Spleen (tissue), 11 donors: ENCODE data around the gene MESD. TPM values are rescaled to one million over a fixed set of nuclear protein-coding genes. Genes with fewer than 3 reads are reported as not detected.
A peak's percentile ranks its signal among the peaks of the same experiment; 100 is the strongest.

ENCODE experiments used
- DNase-seq: peaks from one replicate; pipeline ENCODE4 v3.0.0-alpha.2; 2020
- H3K27ac ChIP-seq, 8 donors: fragments of 200-600 bp; sonication (generic) in 7 of 8; 1 replicate in 4 of 8; 2 replicates in 4 of 8; pipeline versions ENCODE4 v1.5.0 to v1.8.0; 2016 to 2021; ENCODE audit warnings: inconsistent platforms in 4 of 8, mild to moderate bottlenecking in 4 of 8, moderate library complexity in 1 of 8
- H3K27me3 ChIP-seq, 7 donors: fragments of 200-600 bp; sonication (generic) in 6 of 7; replicated peaks in 1 of 7; 1 replicate in 4 of 7; 2 replicates in 3 of 7; pipeline versions ENCODE4 v1.5.0 to v1.8.0; 2016 to 2021; ENCODE audit warnings: inconsistent platforms in 3 of 7, mild to moderate bottlenecking in 1 of 7
- H3K36me3 ChIP-seq, 6 donors: fragments of 200-600 bp; sonication (generic) in 5 of 6; 1 replicate in 4 of 6; 2 replicates in 2 of 6; pipeline versions ENCODE4 v1.5.0 to v1.8.0; 2016 to 2021; ENCODE audit warnings: inconsistent platforms in 2 of 6
- H3K4me1 ChIP-seq, 6 donors: fragments of 200-600 bp; sonication (generic) in 5 of 6; 1 replicate in 3 of 6; 2 replicates in 3 of 6; pipeline versions ENCODE4 v1.5.0 to v1.8.0; 2016 to 2021; ENCODE audit warnings: inconsistent platforms in 3 of 6
- H3K4me3 ChIP-seq, 8 donors: fragments of 200-600 bp; sonication (generic) in 7 of 8; 1 replicate in 4 of 8; 2 replicates in 4 of 8; pipeline versions ENCODE4 v1.5.0 to v1.8.0; 2016 to 2021; ENCODE audit warnings: inconsistent platforms in 4 of 8, mild to moderate bottlenecking in 4 of 8, moderate library complexity in 2 of 8
- H3K9me3 ChIP-seq, 8 donors: fragments of 200-600 bp; sonication (generic) in 7 of 8; 1 replicate in 4 of 8; 2 replicates in 4 of 8; pipeline versions ENCODE4 v1.5.0 to v1.8.0; 2016 to 2021; ENCODE audit warnings: inconsistent platforms in 4 of 8
- CTCF ChIP-seq, 11 experiments: fragments of 200-600 bp in 7 of 11; fragments of 450-650 bp in 4 of 11; sonication (generic) in 4 of 11; IDR thresholded peaks in 8 of 11; conservative IDR thresholded peaks in 3 of 11; 1 replicate in 7 of 11; 2 replicates in 4 of 11; pipeline versions ENCODE4 v1.4.0 to v1.8.0; 2016 to 2021; ENCODE audit warnings: antibody characterized with exemption in 11 of 11, inconsistent platforms in 4 of 11, mild to moderate bottlenecking in 1 of 11
- POLR2A ChIP-seq, 3 donors: fragments of 450-650 bp; IDR thresholded peaks; one replicate each; pipeline ENCODE4 v1.5.1; 2017; ENCODE audit warnings: antibody characterized with exemption in 3 of 3, mild to moderate bottlenecking in 1 of 3
- POLR2AphosphoS5 ChIP-seq, 3 donors: sonication (generic); formaldehyde crosslinking; IDR thresholded peaks; one replicate each; pipeline ENCODE4 v1.5.1; 2017; ENCODE audit warnings: antibody characterized with exemption in 3 of 3
- WGBS, 5 donors: extraction: QIAGEN DNeasy Blood & Tissue Kit in 3 of 5; methylation state at CpG; one replicate each; pipeline versions ENCODE4 v1.1.5 to v1.1.7; 2013 to 2018; 5-methylcytosine and 5-hydroxymethylcytosine counted together
- intact Hi-C: fragments of 100-400 bp; cut with DNase I; formaldehyde crosslinking; loops from one replicate; pipeline ENCODE4 v1.15.0; 2023; ENCODE audit warnings: low total_unique reads
- polyA plus RNA-seq, 3 donors: library from polyadenylated mRNA; stranded (reverse); fragments of 200-250 nt; gene quantifications; one replicate each; pipeline ENCODE4 v1.2.1, GENCODE V29; 2013
- total RNA-seq, 7 donors: library from RNA; depleted of rRNA in 3 of 7; stranded (reverse); fragments of >200 nt in 3 of 7; fragmentation: NEBNext Ultra II Directional in 4 of 7; extraction: Animal tissue kit (Norgen Biotek cat#: 25700) in 4 of 7; gene quantifications; one replicate each; pipeline versions ENCODE4 v1.1.0 to v1.2.1, GENCODE V29; 2016 to 2021
- donor health status: healthy with polysubstance abuse.
- donor health status: DM: no; HTN: no; CAD: no; lungs with moderate emphysema.
- donor health status: DM: no; HTN: no; CAD: no.
- donor health status: Bipolar disorder and iron deficiency.
- donor health status: healthy.
- donor health status: DM: no; HTN: no; CAD: no.
- donor health status: DM: yes; HTN: yes; CAD: no.

MESD gene
- total and polyA plus RNA-seq, 10 donors = 8.5 to 39.8 (median 27.5) TPM

DNA sequence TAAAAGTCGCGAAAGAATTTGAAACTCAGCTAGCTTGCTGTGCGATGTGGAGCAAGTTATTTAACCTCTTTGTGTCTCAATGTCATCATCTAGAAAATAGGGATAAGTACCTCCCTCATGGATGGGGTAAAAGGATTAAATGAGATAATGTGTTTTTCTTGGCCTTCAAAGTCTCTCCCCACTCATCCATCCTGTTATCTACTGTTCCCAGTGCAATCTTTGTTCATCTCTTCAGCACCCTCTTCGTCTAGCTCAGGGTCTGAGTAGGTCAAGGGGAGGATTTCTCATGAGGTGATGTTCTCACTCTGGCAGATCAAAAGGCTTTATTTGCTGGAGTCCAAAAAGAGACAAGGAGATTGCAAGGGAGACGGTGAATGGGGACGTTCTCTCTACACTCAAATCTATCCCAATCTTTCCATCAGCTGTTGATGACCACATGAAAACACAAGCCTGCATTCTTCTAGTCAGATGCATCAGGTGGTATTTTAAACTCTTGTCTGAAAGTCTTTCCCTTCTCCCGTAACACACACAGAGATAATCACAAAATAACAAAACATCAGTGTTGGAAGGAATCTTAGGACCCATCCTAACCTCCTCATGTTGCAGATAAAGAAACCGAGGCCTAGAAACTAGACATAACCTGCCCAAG lies 1.3 kb downstream of the MESD start:
- 66 to 75% (median 70%) methylated on average over 8 of the region's 8 CpGs for WGBS, 5 donors
- H3K27me3 ChIP-seq = no peaks in the 10 kb centered on the region
- intact Hi-C loops = no loop called here
- peak overlapping the region in 1 of 8 donors; percentile 95 for H3K27ac ChIP-seq
- H3K4me3 ChIP-seq = peak overlapping the region in 7 of 8 donors; percentile 74 to 93 (median 89)
- no peak for DNase-seq
- TF ChIP-seq POLR2AphosphoS5 (IDR thresholded peaks at IDR 0.05) (no peak), CTCF (IDR thresholded peaks at IDR 0.05 in 8 of 11, conservative IDR thresholded peaks at IDR 0.05 in 3 of 11) (no peak), POLR2A (IDR thresholded peaks at IDR 0.05) (no peak)
- no peaks in the 10 kb centered on the region for H3K9me3 ChIP-seq
- H3K4me1 ChIP-seq = peaks cover 35 to 84% (median 71%) of the 10 kb centered on the region in 6 donors
- H3K36me3 ChIP-seq = peaks cover 0 to 3% (median 0%) of the 10 kb centered on the region in 6 donors

DNA sequence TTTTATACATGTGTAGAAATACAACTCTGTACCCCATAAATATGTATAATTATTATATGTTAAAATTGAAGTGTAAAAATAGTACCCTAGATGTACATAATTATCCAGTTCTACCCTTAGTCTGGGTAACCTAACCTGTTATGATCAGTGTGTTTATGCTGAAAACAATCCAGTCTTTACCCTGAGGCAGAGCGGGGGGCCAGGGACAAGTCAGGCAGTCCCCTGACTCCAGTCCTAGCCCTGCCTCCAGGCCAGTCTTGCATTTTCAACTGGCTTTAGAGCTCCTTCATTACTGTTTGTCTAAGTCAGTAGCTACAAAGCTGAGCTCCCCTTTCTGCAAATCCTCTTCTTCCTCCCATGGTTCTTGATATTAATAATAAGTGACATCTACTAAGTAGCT lies 3.1 kb downstream of the MESD start:
- peaks cover 35 to 93% (median 71%) of the 10 kb centered on the region in 6 donors for H3K4me1 ChIP-seq
- intact Hi-C loops = no loop called here
- no peak for TF ChIP-seq CTCF (IDR thresholded peaks at IDR 0.05 in 8 of 11, conservative IDR thresholded peaks at IDR 0.05 in 3 of 11)

DNA sequence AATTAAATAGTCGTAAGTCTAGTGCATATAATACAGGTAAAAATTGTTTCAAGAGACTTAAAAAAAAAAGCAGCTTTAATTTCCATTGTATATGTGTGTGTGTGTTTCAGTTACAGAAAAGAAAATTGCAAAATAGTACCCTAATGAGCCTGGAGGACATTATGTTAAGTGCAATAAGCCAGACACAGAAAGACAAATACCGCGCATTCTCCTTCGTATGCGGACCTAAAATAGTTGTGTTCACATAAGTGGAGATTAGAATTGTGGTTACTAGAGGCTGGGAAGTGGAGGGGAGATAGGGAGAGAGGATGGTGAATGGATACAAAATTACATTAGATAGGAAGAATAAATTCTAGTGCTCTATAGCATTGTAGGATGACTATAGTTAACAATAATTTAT lies 3.6 kb downstream of the MESD start:
- peaks cover 30 to 89% (median 66%) of the 10 kb centered on the region in 6 donors for H3K4me1 ChIP-seq
- 89 to 95% (median 94%) methylated on average over 5 of the region's 5 CpGs for WGBS, 5 donors
- H3K27me3 ChIP-seq = no peaks in the 10 kb centered on the region
- H3K27ac ChIP-seq = peak overlapping the region in 4 of 8 donors; percentile 78 to 84 (median 80)
- peaks cover 0 to 24% (median 11%) of the 10 kb centered on the region in 6 donors for H3K36me3 ChIP-seq
- H3K9me3 ChIP-seq = no peaks in the 10 kb centered on the region
- no peak for DNase-seq
- TF ChIP-seq POLR2AphosphoS5 (IDR thresholded peaks at IDR 0.05) (no peak), POLR2A (IDR thresholded peaks at IDR 0.05) (no peak), CTCF (IDR thresholded peaks at IDR 0.05 in 8 of 11, conservative IDR thresholded peaks at IDR 0.05 in 3 of 11) (no peak)
- intact Hi-C loops = no loop called here
- no peak overlapping the region for H3K4me3 ChIP-seq

More for the DNA sequence above, 3.1 kb downstream of the MESD start:
- 92 to 100% (median 100%) methylated on average over 1 of the region's 1 CpG for WGBS, 5 donors
- H3K27ac ChIP-seq = no peak overlapping the region
- no peaks in the 10 kb centered on the region for H3K9me3 ChIP-seq
- H3K4me3 ChIP-seq = no peak overlapping the region
- no peak for DNase-seq
- no peaks in the 10 kb centered on the region for H3K27me3 ChIP-seq
- peaks cover 0 to 19% (median 7%) of the 10 kb centered on the region in 6 donors for H3K36me3 ChIP-seq

DNA sequence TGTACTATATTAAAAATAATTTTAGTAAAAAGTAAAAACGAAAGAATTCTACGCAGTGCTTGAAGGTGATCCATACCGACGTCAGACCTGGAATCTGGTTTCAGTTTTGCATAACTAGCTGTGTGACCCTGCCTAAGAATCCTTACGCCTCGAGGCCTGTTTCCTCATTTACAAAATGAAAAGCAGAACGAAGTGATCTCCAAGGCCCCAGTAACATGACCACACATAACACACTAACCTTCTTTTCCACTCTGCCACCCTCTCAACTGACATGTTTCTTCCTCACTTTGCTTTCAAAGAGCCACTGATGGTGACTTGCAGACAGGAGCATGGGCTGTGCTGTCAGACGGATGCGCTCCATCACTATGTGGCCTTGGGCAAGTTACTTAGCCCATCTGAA lies 4.8 kb downstream of the MESD start:
- H3K27me3 ChIP-seq = no peaks in the 10 kb centered on the region
- H3K4me3 ChIP-seq = peak overlapping the region in 1 of 8 donors; percentile 36
- DNase-seq = no peak

More for the DNA sequence above, 4.8 kb downstream of the MESD start:
- peaks cover 1 to 35% (median 21%) of the 10 kb centered on the region in 6 donors for H3K36me3 ChIP-seq
- WGBS, 5 donors = 22 to 36% (median 26%) methylated on average over 9 of the region's 9 CpGs
- H3K27ac ChIP-seq = peak overlapping the region; percentile 60 to 84 (median 80)
- intact Hi-C loops = loop anchor here (5.0 kb wide), 1 partner anchor 282 kb away; no protein-coding TSS in a partner anchor
- H3K9me3 ChIP-seq = no peaks in the 10 kb centered on the region
- TF ChIP-seq POLR2AphosphoS5 (IDR thresholded peaks at IDR 0.05) (peak in 1 of 3 donors; percentile 55), POLR2A (IDR thresholded peaks at IDR 0.05) (no peak)
- peaks cover 29 to 78% (median 56%) of the 10 kb centered on the region in 6 donors for H3K4me1 ChIP-seq
